Occipital lobe (tissue), 2 donors: ENCODE data around the gene ABCB9. TPM values are rescaled to one million over a fixed set of nuclear protein-coding genes. Genes with fewer than 3 reads are reported as not detected.

Experiments used
- DNase-seq: peaks from one replicate; lab custom pipeline; 2025; lab: John Stamatoyannopoulos, UW
- total RNA-seq: library from RNA; depleted of rRNA; stranded (reverse); fragments of >200 nt; gene quantifications from one replicate; pipeline ENCODE4 v1.2.3, GENCODE V29; 2014

Gene ABCB9
- total RNA-seq, 1 donor from 2014 or later = 21.2 TPM

- no peak for DNase-seq
These were observed 1.6 kb downstream of the ABCB9 start for GRCh38 chr12:122964439-122965257.

- peak; percentile 60 for DNase-seq
These were observed 2.4 kb downstream of the ABCB9 start for GRCh38 chr12:122963941-122964265.

GRCh38 chr12:122961531-122962329, 4.5 kb downstream of the ABCB9 start:
- no peak for DNase-seq

GRCh38 chr12:122960193-122960569, 6.1 kb downstream of the ABCB9 start:
- DNase-seq = no peak

- no peak for DNase-seq
These were observed 6.6 kb downstream of the ABCB9 start for GRCh38 chr12:122959566-122960192.

GRCh38 chr12:122958198-122958888, 7.9 kb downstream of the ABCB9 start:
- no peak for DNase-seq

GRCh38 chr12:122956035-122956434, 10.2 kb downstream of the ABCB9 start:
- no peak for DNase-seq

GRCh38 chr12:122955156-122955555, 11.1 kb downstream of the ABCB9 start:
- no peak for DNase-seq

- DNase-seq = peak; percentile 38
These were observed 14.0 kb downstream of the ABCB9 start for GRCh38 chr12:122951979-122952892.

- DNase-seq = no peak
These were observed 14.9 kb downstream of the ABCB9 start for GRCh38 chr12:122951406-122951805.

- no peak for DNase-seq
These were observed 16.2 kb downstream of the ABCB9 start for GRCh38 chr12:122949816-122950675.

- no peak for DNase-seq
These were observed 16.9 kb downstream of the ABCB9 start for GRCh38 chr12:122949405-122949804.

- DNase-seq = no peak
These were observed 17.7 kb downstream of the ABCB9 start for GRCh38 chr12:122948605-122949004.

GRCh38 chr12:122947352-122947792, 18.9 kb downstream of the ABCB9 start:
- DNase-seq = no peak

GRCh38 chr12:122946690-122947341, 19.4 kb downstream of the ABCB9 start:
- peak; percentile 65 for DNase-seq

GRCh38 chr12:122944605-122945592, 21.4 kb downstream of the ABCB9 start:
- DNase-seq = peak; percentile 74

- DNase-seq = no peak
These were observed 23.1 kb downstream of the ABCB9 start for GRCh38 chr12:122943196-122943595.

GRCh38 chr12:122942637-122943036, 23.6 kb downstream of the ABCB9 start:
- no peak for DNase-seq
